Measurements from ENCODE around the gene CMTM8. TPM values are rescaled to one million over a fixed set of nuclear protein-coding genes. Genes with fewer than 3 reads are reported as not detected.

CMTM8 gene
- total RNA-seq, 1 donor from 2014 or later: 5.1 TPM

- peaks cover 12% of the 10 kb centered on the region for H3K36me3 Mint-ChIP-seq
- H3K4me1 Mint-ChIP-seq: peaks cover 27% of the 10 kb centered on the region
- no peaks in the 10 kb centered on the region for H3K27me3 Mint-ChIP-seq (ENCODE audit: low read depth)
- H3K9me3 Mint-ChIP-seq: peaks cover 17% of the 10 kb centered on the region
- no peak overlapping the region for H3K4me3 Mint-ChIP-seq
- no peak overlapping the region for H3K27ac Mint-ChIP-seq
- no peak for DNase-seq (ENCODE audit: low spot score in 2 of 2, unreplicated experiment in 2 of 2)
- no peak for TF ChIP-seq CTCF (IDR thresholded peaks at IDR 0.05; ENCODE audit: unreplicated experiment)
Observed at GRCh38 chr3:32325927-32326326, 87.4 kb downstream of the CMTM8 start.

- H3K27me3 Mint-ChIP-seq (ENCODE audit: low read depth): no peaks in the 10 kb centered on the region
- peaks cover 13% of the 10 kb centered on the region for H3K36me3 Mint-ChIP-seq
- no peak overlapping the region for H3K4me3 Mint-ChIP-seq
- no peak for DNase-seq (ENCODE audit: low spot score in 2 of 2, unreplicated experiment in 2 of 2)
- H3K4me1 Mint-ChIP-seq: peaks cover 27% of the 10 kb centered on the region
- H3K9me3 Mint-ChIP-seq: peaks cover 19% of the 10 kb centered on the region
- TF ChIP-seq CTCF (IDR thresholded peaks at IDR 0.05; ENCODE audit: unreplicated experiment): no peak
- H3K27ac Mint-ChIP-seq: no peak overlapping the region
Observed at GRCh38 chr3:32326795-32327194, 88.3 kb downstream of the CMTM8 start.

DNA sequence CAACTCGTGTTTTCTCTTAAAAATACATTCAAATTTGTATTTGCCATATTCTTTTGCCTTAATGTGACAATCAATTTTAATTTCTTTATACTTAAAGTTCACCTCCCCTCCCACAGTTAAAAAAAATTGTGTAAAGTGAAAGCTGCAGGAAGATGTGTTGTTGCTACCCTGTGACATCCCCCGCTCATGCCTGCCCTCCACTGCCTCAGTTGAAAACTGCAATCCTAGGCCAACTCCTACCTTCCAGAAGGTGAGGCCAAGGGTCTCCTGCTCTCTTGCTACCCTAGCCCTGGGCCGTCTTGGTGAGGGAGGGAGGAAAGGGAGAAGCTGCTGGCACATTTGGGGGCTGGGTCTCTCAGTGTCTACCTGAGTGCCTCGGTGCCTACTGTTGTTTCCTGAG is 96.2 kb downstream of the CMTM8 start:
- DNase-seq (ENCODE audit: low spot score in 2 of 2, unreplicated experiment in 2 of 2): no peak
- H3K27me3 Mint-ChIP-seq (ENCODE audit: low read depth): no peaks in the 10 kb centered on the region

DNA sequence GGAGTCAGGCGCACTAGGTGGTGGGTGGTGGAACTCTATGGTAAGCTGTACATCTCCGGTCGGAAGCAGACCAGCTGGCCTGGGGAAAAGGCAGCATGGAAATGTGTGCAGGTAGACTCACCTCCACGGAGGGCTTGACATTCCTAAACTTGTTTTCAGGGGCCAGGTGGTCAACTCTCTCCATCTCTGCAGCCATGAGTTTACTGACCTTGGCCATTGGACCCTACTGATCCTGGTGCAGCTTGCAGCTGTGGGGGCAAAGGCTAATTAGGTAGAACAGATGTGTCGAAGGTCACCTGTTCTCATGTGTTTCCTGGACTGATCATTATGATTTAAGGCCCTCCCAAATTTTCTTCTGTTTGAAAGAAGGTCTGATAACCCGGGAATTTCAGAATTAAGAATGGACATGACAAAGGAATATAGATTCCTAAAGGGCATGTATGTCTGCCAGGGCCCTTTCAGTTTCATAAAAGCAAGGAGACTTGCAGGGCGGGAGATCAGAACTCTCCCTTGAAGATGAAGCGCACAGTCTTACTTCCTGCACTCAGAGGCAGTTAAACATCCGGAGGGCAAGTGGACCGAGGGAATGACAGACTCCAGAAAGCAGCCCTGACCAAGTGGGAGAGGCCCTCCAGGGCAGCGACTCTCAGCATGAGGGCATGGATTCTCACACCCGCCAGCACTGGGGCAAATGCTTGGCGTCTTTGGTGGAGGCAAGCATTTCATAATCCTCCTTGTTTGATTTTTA is 97.1 kb downstream of the CMTM8 start:
- Mint-ChIP-seq H3K36me3 (peaks cover 3% of the 10 kb centered on the region), H3K9me3 (peaks cover 6% of the 10 kb centered on the region), H3K4me1 (peaks cover 28% of the 10 kb centered on the region), H3K27me3 (ENCODE audit: low read depth) (no peaks in the 10 kb centered on the region), H3K4me3 (no peak overlapping the region), H3K27ac (peak overlapping the region; percentile 52)
- TF ChIP-seq CTCF (IDR thresholded peaks at IDR 0.05; ENCODE audit: unreplicated experiment): no peak
- no peak for DNase-seq (ENCODE audit: low spot score in 2 of 2, unreplicated experiment in 2 of 2)

More for the DNA sequence above, 96.2 kb downstream of the CMTM8 start:
- Mint-ChIP-seq H3K4me1 (peaks cover 28% of the 10 kb centered on the region), H3K4me3 (no peak overlapping the region), H3K27ac (no peak overlapping the region), H3K9me3 (peaks cover 9% of the 10 kb centered on the region), H3K36me3 (peaks cover 6% of the 10 kb centered on the region)
- no peak for TF ChIP-seq CTCF (IDR thresholded peaks at IDR 0.05; ENCODE audit: unreplicated experiment)

DNA sequence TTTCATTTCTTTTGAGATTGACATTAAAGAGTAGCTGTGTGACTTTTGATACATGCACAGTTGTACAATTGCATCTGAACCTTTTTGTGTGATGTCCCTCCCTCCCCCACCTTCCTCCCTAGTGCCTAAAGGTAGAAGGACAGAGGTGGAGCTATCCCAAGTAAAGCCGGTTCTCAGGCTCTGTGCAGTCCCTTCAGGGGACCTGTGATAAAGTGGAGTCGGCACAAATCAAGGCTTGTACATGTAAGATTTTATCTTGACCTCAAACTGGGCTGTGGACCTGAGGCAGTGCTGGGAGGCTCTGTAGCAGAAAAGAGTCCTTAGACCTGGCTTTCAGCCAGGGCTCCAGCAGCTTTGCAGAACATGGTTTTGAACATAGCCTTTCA is 97.6 kb downstream of the CMTM8 start:
- peak in 1 of 2 experiments; percentile 40 for DNase-seq (ENCODE audit: low spot score in 2 of 2, unreplicated experiment in 2 of 2)
- Mint-ChIP-seq H3K4me1 (peaks cover 28% of the 10 kb centered on the region), H3K36me3 (no peaks in the 10 kb centered on the region), H3K4me3 (no peak overlapping the region), H3K27me3 (ENCODE audit: low read depth) (no peaks in the 10 kb centered on the region), H3K27ac (no peak overlapping the region), H3K9me3 (peaks cover under 1% of the 10 kb centered on the region)
- no peak for TF ChIP-seq CTCF (IDR thresholded peaks at IDR 0.05; ENCODE audit: unreplicated experiment)
